GM18499 (cell line): ENCODE data around the gene HSPB9.

Experiments
- ATAC-seq: cut with Tn5 transposase; IDR thresholded peaks from one replicate; pipeline ENCODE4 v1.9.1; 2021; ENCODE audit warnings: moderate number of reproducible peaks; ENCODE audit not compliant: insufficient read depth, unreplicated experiment

The HSPB9 gene

DNA sequence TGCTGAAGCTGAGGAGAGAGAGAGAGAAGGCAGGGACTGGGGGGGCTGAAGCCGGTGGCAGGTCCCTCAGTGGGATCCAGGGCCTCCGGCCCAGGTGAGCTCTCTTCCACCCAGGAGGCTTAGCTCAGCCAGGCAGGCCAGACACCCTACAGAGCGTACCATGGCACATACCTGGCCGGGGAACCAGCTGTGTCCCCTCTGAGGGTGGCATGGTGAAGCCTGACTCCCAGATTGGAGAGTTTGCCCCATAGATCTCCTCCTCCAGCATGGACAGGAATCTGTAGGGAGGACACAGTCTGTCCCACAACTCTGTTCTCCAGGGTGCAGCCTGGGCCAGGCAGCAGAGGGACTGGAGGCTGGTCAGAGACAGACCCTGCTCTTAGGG is 4.5 kb upstream of the HSPB9 start:
- no peak for ATAC-seq

GRCh38 chr17:42118545-42118944 is 4.1 kb upstream of the HSPB9 start:
- no peak for ATAC-seq

DNA sequence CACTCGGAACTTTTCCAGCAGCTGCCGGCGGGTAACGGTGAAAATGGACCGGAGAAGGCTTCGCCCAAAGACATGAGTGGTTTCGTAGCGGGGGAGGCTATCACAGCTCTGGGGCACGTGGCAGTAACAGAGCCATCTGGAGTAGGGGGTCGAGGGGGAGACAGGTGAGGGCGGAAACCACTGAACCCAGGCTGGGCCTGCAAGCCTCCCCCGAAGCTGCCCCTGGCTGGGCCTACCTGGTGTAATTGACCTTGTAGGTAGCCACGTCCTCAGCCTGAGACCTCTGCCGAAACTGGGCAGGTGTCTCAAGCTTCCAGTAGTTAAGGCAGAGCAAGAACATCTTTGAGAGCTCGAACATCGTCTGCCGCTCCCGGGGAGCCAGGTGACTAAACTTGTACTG is 3.3 kb upstream of the HSPB9 start:
- no peak for ATAC-seq

- no peak for ATAC-seq
These were observed 2.3 kb upstream of the HSPB9 start for GRCh38 chr17:42120161-42120769.

DNA sequence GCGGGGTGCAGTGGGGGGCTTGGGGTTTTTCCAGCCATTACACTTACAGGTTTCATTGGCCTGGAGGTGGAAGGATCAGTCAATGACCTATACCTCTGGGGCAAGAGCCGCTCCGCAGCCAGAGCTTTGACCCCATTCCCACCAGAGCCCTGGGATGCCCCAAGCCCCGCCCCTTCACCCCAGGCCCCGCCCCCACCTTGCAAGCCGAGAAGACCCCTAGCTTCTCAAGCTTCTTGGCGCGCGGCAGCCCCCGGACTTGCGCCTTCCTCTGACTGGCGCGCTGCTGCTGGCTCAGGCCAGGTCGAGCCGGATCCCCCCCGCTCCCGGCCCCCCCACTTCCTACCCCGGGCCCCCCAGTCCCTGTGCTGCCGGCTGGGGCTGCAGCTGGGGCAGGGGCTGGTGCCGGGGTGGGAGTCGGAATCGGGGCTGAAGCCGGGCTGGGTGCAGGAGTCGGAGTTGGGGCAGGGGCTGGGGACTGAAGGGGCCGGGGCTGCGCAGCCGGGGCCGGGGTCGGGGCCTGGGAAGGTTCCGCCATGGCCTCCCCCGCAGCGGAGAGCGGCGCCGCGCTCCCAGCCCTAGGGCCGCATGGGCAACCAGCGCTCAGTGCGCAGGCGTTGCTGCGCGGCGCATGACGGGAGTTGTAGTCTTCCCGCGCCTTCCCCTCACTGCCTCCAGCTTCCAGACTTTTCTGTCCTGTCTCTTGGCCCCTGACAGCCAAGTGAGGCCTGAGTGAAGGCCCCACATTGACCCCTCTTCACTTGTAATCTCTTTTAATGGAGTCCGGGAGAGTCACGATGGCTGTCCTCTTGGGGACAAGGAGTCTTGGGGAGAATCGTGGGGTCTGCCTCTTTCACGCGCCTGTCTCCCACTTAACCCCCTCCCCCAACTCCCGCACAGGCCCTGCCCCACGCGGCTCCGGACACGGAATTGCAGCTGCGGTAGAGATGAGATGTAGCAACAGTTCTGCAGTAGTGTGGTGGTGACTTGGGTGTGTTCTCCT is 1.5 kb upstream of the HSPB9 start, which contains the start of gene KAT2A:
TSS of gene KAT2A (minus strand) at position 598 of the 1,000 bp plus-strand sequence. CDS start at position 535, 63 bp downstream.
- ATAC-seq, result no peak

GRCh38 chr17:42124256-42124655 is 1.7 kb downstream of the HSPB9 start:
- no peak for ATAC-seq

DNA sequence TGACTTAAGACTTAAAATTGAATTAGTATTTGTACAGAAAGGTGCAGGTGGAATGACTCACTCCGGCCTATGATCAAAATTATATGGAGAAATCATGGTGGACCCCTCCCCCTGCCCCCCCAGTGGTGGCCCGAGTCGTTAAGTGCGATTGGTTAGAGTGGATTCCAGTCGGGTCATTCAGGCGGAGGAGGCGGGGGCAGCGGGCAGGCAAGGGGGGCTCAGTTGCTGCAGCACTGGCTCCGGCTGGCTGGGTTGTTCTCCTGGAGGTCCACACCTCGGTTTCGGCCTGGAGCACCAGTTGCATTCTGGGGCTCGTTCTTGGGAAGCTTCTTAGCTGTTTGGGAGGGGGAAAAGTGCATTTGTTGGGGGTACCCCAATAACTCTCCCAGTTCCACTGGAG is 3.0 kb downstream of the HSPB9 start:
- ATAC-seq, result no peak

GRCh38 chr17:42126836-42127235 is 4.2 kb downstream of the HSPB9 start:
- no peak for ATAC-seq

GRCh38 chr17:42127414-42127813 is 4.8 kb downstream of the HSPB9 start:
- ATAC-seq, result no peak

DNA sequence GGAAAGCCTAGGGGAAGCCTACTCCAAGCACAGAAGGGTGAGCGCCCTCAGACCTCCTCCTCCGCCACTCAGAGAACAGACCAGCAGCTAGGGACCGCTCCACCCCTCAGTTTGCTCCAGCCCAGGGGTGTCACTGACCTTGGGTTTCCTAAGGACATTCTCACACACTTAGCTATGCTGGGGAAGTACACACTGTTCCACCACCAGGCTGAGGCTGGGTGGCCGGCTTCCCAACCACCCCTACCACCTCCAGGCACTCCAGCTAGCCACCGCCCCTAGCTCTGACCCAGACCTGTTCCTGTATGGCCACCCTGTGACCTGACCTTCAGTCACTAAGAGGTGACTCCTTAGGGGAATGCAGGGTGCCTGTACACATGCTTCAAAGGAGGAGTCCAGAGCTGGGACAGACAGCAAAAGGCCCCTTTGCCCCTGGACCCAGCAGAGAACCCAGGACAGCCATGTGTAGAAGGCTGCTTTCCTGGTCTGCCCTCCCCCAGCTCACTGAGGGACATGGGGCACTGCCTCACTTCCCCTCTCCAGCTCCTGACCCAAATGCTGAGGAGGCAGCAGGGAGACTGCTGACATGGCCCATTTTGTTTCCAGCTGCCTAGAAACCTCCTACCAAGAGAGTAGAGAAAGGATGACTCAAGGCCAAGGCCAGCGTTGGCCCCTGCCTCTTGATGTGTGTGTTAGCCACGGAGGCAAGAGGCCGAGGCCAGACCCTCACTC is 6.7 kb downstream of the HSPB9 start:
- no peak for ATAC-seq

- no peak for ATAC-seq
These were observed 7.8 kb downstream of the HSPB9 start for GRCh38 chr17:42130310-42130936.

DNA sequence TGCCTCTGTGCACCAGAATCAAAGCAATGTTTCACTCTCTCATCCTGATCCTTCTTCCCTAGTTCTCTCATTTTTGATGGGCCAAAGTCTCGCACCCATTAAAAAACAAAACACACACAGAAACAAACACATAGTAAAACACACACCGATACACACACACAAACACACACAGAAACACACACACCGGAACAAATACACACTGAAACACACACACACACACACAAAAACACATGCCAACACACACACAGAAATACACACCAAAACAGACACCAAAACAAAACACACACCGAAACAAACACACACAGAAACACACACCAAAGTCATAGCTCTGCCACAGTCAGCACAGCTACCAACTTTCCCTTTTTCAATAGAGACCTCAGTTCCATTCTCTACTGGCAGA is 8.6 kb downstream of the HSPB9 start:
- no peak for ATAC-seq

DNA sequence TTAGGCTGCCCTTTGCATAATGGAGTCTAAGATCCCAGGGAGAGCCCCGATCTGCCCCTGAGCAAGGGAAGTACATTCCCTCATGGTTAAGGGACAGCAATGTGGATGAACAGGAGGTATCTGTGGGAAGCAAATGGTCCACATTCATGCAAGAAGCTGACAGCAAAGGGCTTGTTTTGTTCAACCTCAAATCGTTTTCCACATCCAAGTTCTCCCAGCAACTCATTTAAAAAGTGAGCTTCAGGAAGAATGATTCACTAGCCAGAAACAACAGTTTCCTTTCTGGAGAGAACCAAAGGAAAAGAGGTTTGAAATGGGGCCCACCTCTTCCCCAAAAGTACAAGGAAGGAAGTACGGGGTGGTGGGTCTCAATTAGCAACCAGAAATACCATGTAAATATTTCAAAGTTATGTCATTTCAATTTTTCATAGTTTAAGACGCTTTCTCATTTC is 9.4 kb downstream of the HSPB9 start:
- ATAC-seq, result no peak

GRCh38 chr17:42132941-42133340 is 10.3 kb downstream of the HSPB9 start:
- ATAC-seq, result no peak

DNA sequence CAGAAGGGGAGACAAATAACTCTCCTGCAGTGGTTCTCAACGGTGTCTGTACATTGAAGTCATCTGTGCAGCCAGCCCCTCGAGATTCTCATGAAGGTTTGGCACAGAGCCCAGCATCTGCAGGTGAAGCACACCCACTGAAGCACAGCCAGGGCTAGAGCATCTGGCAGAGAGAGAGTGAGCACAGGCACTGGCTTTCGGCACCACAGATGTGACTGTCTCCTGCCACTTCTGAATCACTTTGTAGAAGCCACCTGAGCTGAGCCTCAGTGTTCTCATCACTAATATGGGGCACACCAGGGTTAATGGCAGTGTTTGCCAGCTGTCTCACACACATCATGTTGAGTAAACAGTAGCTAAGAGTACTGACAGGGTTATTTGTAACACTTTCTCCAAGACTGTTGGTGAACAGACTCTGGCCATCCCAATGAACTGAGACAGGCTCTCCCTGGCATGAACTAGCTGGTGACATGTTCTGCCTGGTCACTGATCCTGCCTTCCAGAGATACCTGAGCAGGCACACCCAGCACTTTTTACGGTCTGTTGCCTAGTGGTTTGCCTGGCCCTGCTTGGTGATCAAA is 10.9 kb downstream of the HSPB9 start:
- ATAC-seq, result no peak

DNA sequence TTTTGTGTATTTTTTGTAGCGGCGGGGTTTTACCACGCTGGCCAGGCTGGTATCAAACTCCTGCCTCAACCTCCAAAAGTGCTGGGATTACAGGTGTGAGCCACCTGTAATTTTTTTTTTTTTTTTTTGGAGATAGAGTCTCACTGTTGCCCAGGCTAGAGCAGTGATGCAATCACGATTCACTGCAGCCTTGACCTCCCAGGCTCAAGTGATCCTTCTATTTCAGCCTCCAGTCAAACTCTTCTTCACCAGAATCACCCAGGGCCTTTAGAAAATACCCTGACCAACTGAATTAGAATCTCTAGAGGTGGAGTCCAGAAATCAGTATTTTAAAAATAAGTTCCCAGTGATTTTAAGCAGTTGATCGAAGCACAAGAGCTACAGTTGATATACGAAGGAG is 12.5 kb downstream of the HSPB9 start:
- ATAC-seq, result no peak

GRCh38 chr17:42135664-42136653 is 13.4 kb downstream of the HSPB9 start:
- ATAC-seq, result no peak

DNA sequence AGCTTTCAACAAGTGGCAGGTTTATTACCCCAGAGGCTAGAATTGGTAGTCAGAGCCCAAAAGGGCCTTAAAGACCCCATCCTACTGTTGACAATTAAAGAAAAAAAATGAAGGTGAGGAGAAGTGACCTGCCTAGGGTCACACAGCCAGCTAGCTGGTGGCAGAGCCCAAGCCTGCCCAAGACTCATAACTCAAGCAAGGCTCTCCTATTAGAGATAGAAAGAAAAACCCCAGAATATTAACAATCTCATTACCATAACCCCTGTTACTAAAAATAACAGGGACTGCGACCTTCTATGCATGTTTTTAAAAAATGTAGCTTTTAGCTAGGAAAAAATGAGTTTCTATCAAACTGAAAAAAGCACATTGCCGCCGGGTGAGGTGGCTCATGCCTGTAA is 14.0 kb downstream of the HSPB9 start:
- no peak for ATAC-seq
